ENCODE results near the gene EYS. TPM values are rescaled to one million over a fixed set of nuclear protein-coding genes. Genes with fewer than 3 reads are reported as not detected.

EYS gene
- total RNA-seq, 6 experiments from 2014 or later, result 0.18 TPM; not detected in 5

- TF ChIP-seq CTCF (IDR thresholded peaks at IDR 0.05), result no peak
- no peak for DNase-seq
- Mint-ChIP-seq H3K9me3 (no peaks in the 10 kb centered on the region), H3K36me3 (ENCODE audit: low read depth) (peaks cover 15% of the 10 kb centered on the region), H3K4me1 (ENCODE audit: low read depth) (0 out of 2 replicates have a peak, but pooled peaks cover 4% of the 10 kb centered on the region), H3K4me3 (no peak overlapping the region), H3K27me3 (ENCODE audit: insufficient read depth) (no peaks in the 10 kb centered on the region), H3K27ac (no peak overlapping the region; the same call in 1 of the 2 replicates)
These were observed 2021.3 kb downstream of the EYS start for GRCh38 chr6:63685446-63686379.

- Mint-ChIP-seq H3K27ac (no peak overlapping the region), H3K9me3 (no peaks in the 10 kb centered on the region)
These were observed 2023.9 kb downstream of the EYS start for GRCh38 chr6:63683071-63683603.

GRCh38 chr6:63677282-63677681 lies 2029.7 kb downstream of the EYS start:
- no peak for TF ChIP-seq CTCF (IDR thresholded peaks at IDR 0.05)
- Mint-ChIP-seq H3K4me1 (ENCODE audit: low read depth) (no peaks in the 10 kb centered on the region), H3K27me3 (ENCODE audit: insufficient read depth) (no peaks in the 10 kb centered on the region), H3K9me3 (no peaks in the 10 kb centered on the region), H3K36me3 (ENCODE audit: low read depth) (no peaks in the 10 kb centered on the region; the same call in 1 of the 2 replicates), H3K27ac (no peak overlapping the region), H3K4me3 (no peak overlapping the region)
- DNase-seq, result no peak

More at GRCh38 chr6:63683071-63683603, 2023.9 kb downstream of the EYS start:
- Mint-ChIP-seq H3K36me3 (ENCODE audit: low read depth) (peaks cover 15% of the 10 kb centered on the region), H3K27me3 (ENCODE audit: insufficient read depth) (no peaks in the 10 kb centered on the region), H3K4me1 (ENCODE audit: low read depth) (0 out of 2 replicates have a peak, but pooled peaks cover 4% of the 10 kb centered on the region), H3K4me3 (no peak overlapping the region)
- TF ChIP-seq CTCF (IDR thresholded peaks at IDR 0.05), result no peak
- no peak for DNase-seq

GRCh38 chr6:63676412-63677114 lies 2030.5 kb downstream of the EYS start:
- H3K27me3 Mint-ChIP-seq (ENCODE audit: insufficient read depth), result no peaks in the 10 kb centered on the region
- H3K4me1 Mint-ChIP-seq (ENCODE audit: low read depth), result no peaks in the 10 kb centered on the region
- no peaks in the 10 kb centered on the region for H3K9me3 Mint-ChIP-seq
- no peak for TF ChIP-seq CTCF (IDR thresholded peaks at IDR 0.05)
- no peak overlapping the region for H3K27ac Mint-ChIP-seq
- DNase-seq, result no peak
- H3K4me3 Mint-ChIP-seq, result no peak overlapping the region
- no peaks in the 10 kb centered on the region; the same call in 1 of the 2 replicates for H3K36me3 Mint-ChIP-seq (ENCODE audit: low read depth)

GRCh38 chr6:63675138-63675537 lies 2031.9 kb downstream of the EYS start:
- Mint-ChIP-seq H3K27me3 (ENCODE audit: insufficient read depth) (no peaks in the 10 kb centered on the region), H3K36me3 (ENCODE audit: low read depth) (no peaks in the 10 kb centered on the region; the same call in 1 of the 2 replicates), H3K27ac (no peak overlapping the region), H3K4me1 (ENCODE audit: low read depth) (peaks cover 10% of the 10 kb centered on the region), H3K9me3 (no peaks in the 10 kb centered on the region), H3K4me3 (no peak overlapping the region)
- TF ChIP-seq CTCF (IDR thresholded peaks at IDR 0.05), result no peak
- no peak for DNase-seq

Measured in HFFc6 (cell line).